ENCODE data around the gene CACNA2D3.
"Not testable (repeated sequence)": the region's sequence is repeated elsewhere in the genome, so short reads cannot be mapped to it uniquely, and the experiment has no call there.

CACNA2D3 gene

GRCh38 chr3:54591157-54591556 lies 468.8 kb downstream of the CACNA2D3 start:
- no peak for FAIRE-seq

- no peak for FAIRE-seq
Measured at GRCh38 chr3:54593653-54594052, 471.3 kb downstream of the CACNA2D3 start.

GRCh38 chr3:54596087-54596486 lies 473.7 kb downstream of the CACNA2D3 start:
- no peak for FAIRE-seq

- no peak for FAIRE-seq
Measured at GRCh38 chr3:54599716-54600115, 477.4 kb downstream of the CACNA2D3 start.

GRCh38 chr3:54600441-54601204 lies 478.3 kb downstream of the CACNA2D3 start:
- no peak for FAIRE-seq

- FAIRE-seq = no peak
Measured at GRCh38 chr3:54604495-54604894, 482.1 kb downstream of the CACNA2D3 start.

GRCh38 chr3:54608041-54608440 lies 485.7 kb downstream of the CACNA2D3 start:
- no peak for FAIRE-seq

- FAIRE-seq = no peak
Measured at GRCh38 chr3:54619053-54619452, 496.7 kb downstream of the CACNA2D3 start.

- no peak for FAIRE-seq
Measured at GRCh38 chr3:54619531-54619930, 497.2 kb downstream of the CACNA2D3 start.

- FAIRE-seq = no peak
Measured at GRCh38 chr3:54621184-54621583, 498.8 kb downstream of the CACNA2D3 start.

GRCh38 chr3:54622678-54623077 lies 500.3 kb downstream of the CACNA2D3 start:
- no peak for FAIRE-seq

- no peak for FAIRE-seq
Measured at GRCh38 chr3:54625805-54626787, 503.7 kb downstream of the CACNA2D3 start.

- no peak for FAIRE-seq
Measured at GRCh38 chr3:54628888-54629441, 506.6 kb downstream of the CACNA2D3 start.

GRCh38 chr3:54630101-54630623 lies 507.8 kb downstream of the CACNA2D3 start:
- FAIRE-seq = no peak

- FAIRE-seq = not testable (repeated sequence)
Measured at GRCh38 chr3:54631001-54631400, 508.6 kb downstream of the CACNA2D3 start.

- no peak for FAIRE-seq
Measured at GRCh38 chr3:54631516-54632325, 509.4 kb downstream of the CACNA2D3 start.

- FAIRE-seq = no peak
Measured at GRCh38 chr3:54632326-54632665, 509.9 kb downstream of the CACNA2D3 start.

GRCh38 chr3:54632834-54633233 lies 510.5 kb downstream of the CACNA2D3 start:
- FAIRE-seq = no peak

- no peak for FAIRE-seq
Measured at GRCh38 chr3:54633444-54634121, 511.2 kb downstream of the CACNA2D3 start.

- FAIRE-seq = no peak
Measured at GRCh38 chr3:54634122-54634469, 511.7 kb downstream of the CACNA2D3 start.

- FAIRE-seq = not testable (repeated sequence)
Measured at GRCh38 chr3:54639790-54640372, 517.5 kb downstream of the CACNA2D3 start.
